GM18951 (cell line): Measurements from ENCODE around the gene WDR26.
A peak's percentile ranks its signal among the peaks of the same experiment; 100 is the strongest.
"Not testable (repeated sequence)": the region's sequence is repeated elsewhere in the genome, so short reads cannot be mapped to it uniquely, and the experiment has no call there.

Source experiments
- POLR2A ChIP-seq: IDR thresholded peaks from 4 replicates; pipeline ENCODE4 v1.6.1; 2011; ENCODE audit warnings: mild to moderate bottlenecking; ENCODE audit not compliant: insufficient read length, insufficient read depth; ENCODE audit errors: extremely low read depth
- in situ Hi-C: fragments of 300-500 bp; cut with MboI; formaldehyde crosslinking; loops from one replicate; pipeline ENCODE4 v1.12.0; 2022; ENCODE audit warnings: low sequenced_read_pairs, mixed read lengths, inconsistent platforms; ENCODE audit not compliant: unreplicated experiment

The WDR26 gene

DNA sequence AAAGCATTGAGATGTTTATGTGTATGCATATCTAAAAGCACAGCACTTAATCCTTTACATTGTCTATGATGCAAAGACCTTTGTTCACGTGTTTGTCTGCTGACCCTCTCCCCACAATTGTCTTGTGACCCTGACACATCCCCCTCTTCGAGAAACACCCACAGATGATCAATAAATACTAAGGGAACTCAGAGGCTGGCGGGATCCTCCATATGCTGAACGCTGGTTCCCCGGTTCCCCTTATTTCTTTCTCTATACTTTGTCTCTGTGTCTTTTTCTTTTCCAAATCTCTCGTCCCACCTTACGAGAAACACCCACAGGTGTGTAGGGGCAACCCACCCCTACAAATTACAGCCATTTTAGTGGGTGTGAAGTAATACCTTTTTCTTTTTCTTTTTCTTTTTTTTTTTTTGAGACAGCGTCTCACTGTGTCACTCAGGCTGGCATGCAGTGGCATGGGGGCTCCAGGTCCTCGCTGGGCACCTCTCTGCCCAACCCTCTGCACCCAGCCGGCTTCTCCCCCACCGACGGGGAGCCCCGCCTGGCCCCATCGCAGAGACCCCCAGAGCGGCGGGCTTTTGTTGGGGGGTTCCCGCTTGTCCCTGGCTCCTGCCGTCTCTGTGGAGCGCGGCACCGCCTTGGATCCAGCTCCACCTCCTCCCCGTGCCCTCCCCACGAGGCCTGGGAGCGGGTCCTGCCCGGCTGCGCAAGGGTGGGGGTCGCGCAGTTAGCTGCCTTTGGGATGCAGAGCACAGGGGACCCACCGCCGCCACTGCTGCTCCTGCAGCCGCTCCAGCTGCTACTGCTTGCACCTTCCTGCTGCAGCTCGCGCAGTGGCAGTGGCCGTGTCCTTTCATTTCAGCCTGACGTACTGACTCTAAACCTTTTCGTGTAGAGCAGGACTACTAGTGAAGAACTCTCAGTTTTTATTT lies 93.9 kb downstream of the WDR26 start:
- peak; percentile 38 for TF ChIP-seq POLR2A

DNA sequence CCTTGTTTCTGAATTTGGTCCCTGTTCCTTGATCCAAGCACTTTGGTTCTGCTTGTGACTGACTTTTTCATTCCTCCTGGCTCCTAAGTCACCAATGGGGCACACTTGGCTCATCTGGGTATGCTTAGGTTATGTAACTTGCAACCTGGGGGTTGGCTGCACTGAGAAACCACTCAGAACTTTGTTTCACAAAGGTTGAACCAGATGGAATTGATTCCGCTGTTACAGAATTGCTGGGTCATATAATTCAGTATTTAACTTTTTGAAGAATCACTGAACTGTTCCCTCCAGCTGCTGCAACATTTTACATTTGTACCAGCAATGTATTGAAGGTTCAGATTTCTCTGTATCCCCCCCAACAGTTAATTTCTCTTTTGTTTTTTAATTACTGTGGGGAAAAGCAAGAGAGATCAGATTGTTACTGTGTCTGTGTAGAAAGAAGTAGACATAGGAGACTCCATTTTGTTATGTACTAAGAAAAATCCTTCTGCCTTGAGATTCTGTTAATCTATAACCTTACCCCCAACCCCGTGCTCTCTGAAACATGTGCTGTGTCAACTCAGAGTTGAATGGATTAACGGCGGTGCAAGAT lies 95.1 kb downstream of the WDR26 start:
- TF ChIP-seq POLR2A = no peak
- in situ Hi-C loops = no loop called here

More for the DNA sequence above, 93.9 kb downstream of the WDR26 start:
- in situ Hi-C loops = not testable (repeated sequence)

DNA sequence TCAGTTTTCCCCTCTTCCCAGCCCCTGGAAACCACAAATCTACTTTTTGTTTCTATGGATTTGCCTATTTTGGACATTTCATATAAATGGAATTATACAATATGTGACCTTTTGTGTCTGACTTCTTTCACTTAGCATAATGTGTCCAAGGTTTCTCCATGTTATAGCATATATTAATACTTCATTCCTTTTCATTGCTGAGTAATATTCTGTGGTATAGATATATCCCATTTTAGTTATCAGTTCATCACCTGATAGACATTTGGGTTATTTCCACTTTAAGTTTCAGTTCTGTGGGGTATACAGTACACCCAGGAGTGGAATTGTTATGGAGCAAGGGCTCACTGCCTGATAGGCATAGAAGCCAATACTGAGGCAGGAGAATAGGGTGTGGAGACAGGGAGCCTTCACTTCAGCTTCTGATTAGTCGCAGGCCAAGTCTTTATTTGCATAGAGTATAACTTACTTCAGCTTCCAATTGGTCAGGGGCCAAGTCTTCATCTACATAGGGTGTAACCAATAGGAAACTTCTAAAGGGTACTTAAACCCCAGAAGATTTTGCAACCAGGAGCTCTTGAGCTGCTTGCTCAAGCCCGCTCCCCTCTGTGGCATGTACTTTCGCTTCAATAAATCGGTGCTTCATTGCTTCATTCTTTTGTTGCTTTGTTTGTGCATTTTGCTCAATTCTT lies 96.3 kb downstream of the WDR26 start:
- in situ Hi-C loops = no loop called here
- no peak for TF ChIP-seq POLR2A
